Muscle layer of colon (tissue), 2 donors: ENCODE data around the gene CKMT2.
"Not testable (repeated sequence)": the region's sequence is repeated elsewhere in the genome, so short reads cannot be mapped to it uniquely, and the experiment has no call there.

Source experiments
- H3K27ac ChIP-seq: one replicate; pipeline ENCODE4 v1.7.0; 2013; ENCODE audit warnings: low read depth, mild to moderate bottlenecking, low read length, moderate library complexity
- H3K27me3 ChIP-seq, 2 donors: one replicate each; pipeline ENCODE4 v1.7.0; 2013; ENCODE audit warnings: low read length in 2 of 2, mild to moderate bottlenecking in 2 of 2; ENCODE audit not compliant: insufficient read depth in 2 of 2, control insufficient read depth in 1 of 2
- H3K36me3 ChIP-seq: one replicate; pipeline ENCODE4 v1.7.0; 2013; ENCODE audit warnings: mild to moderate bottlenecking, low read length; ENCODE audit not compliant: insufficient read depth
- H3K4me1 ChIP-seq: one replicate; pipeline ENCODE4 v1.7.0; 2013; ENCODE audit warnings: mild to moderate bottlenecking, low read length; ENCODE audit not compliant: insufficient read depth
- H3K4me3 ChIP-seq, 2 donors: one replicate each; pipeline ENCODE4 v1.7.0; 2013; ENCODE audit warnings: low read length in 2 of 2, low read depth in 1 of 2, mild to moderate bottlenecking in 1 of 2, moderate library complexity in 1 of 2
- H3K9ac ChIP-seq: one replicate; pipeline ENCODE4 v1.7.0; 2013; ENCODE audit warnings: low read length
- H3K9me3 ChIP-seq: one replicate; pipeline ENCODE4 v1.7.0; 2013; ENCODE audit warnings: mild to moderate bottlenecking, low read length
- donor health status: abdominal sarcoma.
- donor health status: Adenocarcinoma of cecum.

CKMT2 gene

GRCh38 chr5:81253875-81254274, 20.8 kb downstream of the CKMT2 start:
- H3K9ac ChIP-seq, result no peak overlapping the region
- H3K4me3 ChIP-seq, result no peak overlapping the region
- no peaks in the 10 kb centered on the region for H3K27me3 ChIP-seq
- H3K36me3 ChIP-seq, result peaks cover 6% of the 10 kb centered on the region
- no peaks in the 10 kb centered on the region for H3K9me3 ChIP-seq
- H3K27ac ChIP-seq, result no peak overlapping the region
- no peaks in the 10 kb centered on the region for H3K4me1 ChIP-seq

GRCh38 chr5:81254886-81255559, 21.9 kb downstream of the CKMT2 start:
- no peak overlapping the region for H3K9ac ChIP-seq
- no peaks in the 10 kb centered on the region for H3K9me3 ChIP-seq
- no peak overlapping the region for H3K27ac ChIP-seq
- H3K27me3 ChIP-seq, result no peaks in the 10 kb centered on the region
- H3K4me3 ChIP-seq, result no peak overlapping the region
- peaks cover 14% of the 10 kb centered on the region for H3K36me3 ChIP-seq
- no peaks in the 10 kb centered on the region for H3K4me1 ChIP-seq

GRCh38 chr5:81256766-81257165, 23.6 kb downstream of the CKMT2 start:
- H3K27me3 ChIP-seq, result no peaks in the 10 kb centered on the region
- H3K9ac ChIP-seq, result no peak overlapping the region
- no peak overlapping the region for H3K4me3 ChIP-seq
- H3K4me1 ChIP-seq, result no peaks in the 10 kb centered on the region
- H3K9me3 ChIP-seq, result no peaks in the 10 kb centered on the region
- peaks cover 14% of the 10 kb centered on the region for H3K36me3 ChIP-seq
- no peak overlapping the region for H3K27ac ChIP-seq

GRCh38 chr5:81262796-81263195, 29.7 kb downstream of the CKMT2 start:
- H3K9me3 ChIP-seq, H3K27ac ChIP-seq, H3K36me3 ChIP-seq: not testable (repeated sequence)

GRCh38 chr5:81265101-81265500, 32.0 kb downstream of the CKMT2 start:
- no peak overlapping the region for H3K27ac ChIP-seq
- no peaks in the 10 kb centered on the region for H3K27me3 ChIP-seq
- no peaks in the 10 kb centered on the region for H3K9me3 ChIP-seq
- H3K9ac ChIP-seq, result no peak overlapping the region
- H3K4me1 ChIP-seq, result no peaks in the 10 kb centered on the region
- H3K36me3 ChIP-seq, result no peaks in the 10 kb centered on the region
- no peak overlapping the region for H3K4me3 ChIP-seq

More at GRCh38 chr5:81262796-81263195, 29.7 kb downstream of the CKMT2 start:
- not testable (repeated sequence) for H3K4me1 ChIP-seq, H3K4me3 ChIP-seq, H3K27me3 ChIP-seq, H3K9ac ChIP-seq

- Histone ChIP-seq H3K9me3 (no peaks in the 10 kb centered on the region), H3K27ac (no peak overlapping the region), H3K36me3 (no peaks in the 10 kb centered on the region), H3K27me3 (no peaks in the 10 kb centered on the region), H3K9ac (no peak overlapping the region), H3K4me3 (no peak overlapping the region), H3K4me1 (no peaks in the 10 kb centered on the region)
These were observed 35.5 kb downstream of the CKMT2 start for GRCh38 chr5:81268521-81269196.

- H3K9me3 ChIP-seq, result peaks cover 1% of the 10 kb centered on the region
- no peak overlapping the region for H3K27ac ChIP-seq
- H3K27me3 ChIP-seq, result no peaks in the 10 kb centered on the region
- no peak overlapping the region for H3K9ac ChIP-seq
- no peaks in the 10 kb centered on the region for H3K36me3 ChIP-seq
- no peaks in the 10 kb centered on the region for H3K4me1 ChIP-seq
- H3K4me3 ChIP-seq, result no peak overlapping the region
These were observed 36.8 kb downstream of the CKMT2 start for GRCh38 chr5:81269751-81270393.

- H3K4me3 ChIP-seq, H3K27me3 ChIP-seq, H3K9me3 ChIP-seq, H3K36me3 ChIP-seq, H3K27ac ChIP-seq, H3K9ac ChIP-seq, H3K4me1 ChIP-seq: not testable (repeated sequence)
These were observed 37.4 kb downstream of the CKMT2 start for GRCh38 chr5:81270394-81271027.

- no peak overlapping the region for H3K27ac ChIP-seq
- no peak overlapping the region for H3K4me3 ChIP-seq
- H3K27me3 ChIP-seq, result no peaks in the 10 kb centered on the region
- H3K36me3 ChIP-seq, result no peaks in the 10 kb centered on the region
- no peak overlapping the region for H3K9ac ChIP-seq
- no peaks in the 10 kb centered on the region for H3K9me3 ChIP-seq
- no peaks in the 10 kb centered on the region for H3K4me1 ChIP-seq
These were observed 50.9 kb downstream of the CKMT2 start for GRCh38 chr5:81283976-81284375.

GRCh38 chr5:81286059-81286617, 53.0 kb downstream of the CKMT2 start:
- H3K4me1 ChIP-seq, result no peaks in the 10 kb centered on the region
- no peaks in the 10 kb centered on the region for H3K9me3 ChIP-seq
- H3K27me3 ChIP-seq, result no peaks in the 10 kb centered on the region
- H3K27ac ChIP-seq, result no peak overlapping the region
- H3K36me3 ChIP-seq, result no peaks in the 10 kb centered on the region
- no peak overlapping the region for H3K9ac ChIP-seq
- H3K4me3 ChIP-seq, result no peak overlapping the region

GRCh38 chr5:81288021-81288433, 54.9 kb downstream of the CKMT2 start:
- Histone ChIP-seq H3K27ac (no peak overlapping the region), H3K9me3 (no peaks in the 10 kb centered on the region), H3K4me3 (no peak overlapping the region), H3K9ac (no peak overlapping the region), H3K36me3 (no peaks in the 10 kb centered on the region), H3K4me1 (no peaks in the 10 kb centered on the region), H3K27me3 (no peaks in the 10 kb centered on the region)
